H9 (cell line): ENCODE data around the gene RALA. TPM values are rescaled to one million over a fixed set of nuclear protein-coding genes. Genes with fewer than 3 reads are reported as not detected.

Experiments used
- DNase-seq: peaks from one replicate; pipeline ENCODE4 v3.0.0-alpha.2; 2017
- H2AFZ ChIP-seq: one replicate; pipeline ENCODE4 v1.6.1; 2013; ENCODE audit warnings: mild to moderate bottlenecking, low read length, control low read depth, moderate library complexity
- H2AK5ac ChIP-seq: 2 replicates; pipeline ENCODE4 v1.6.1; 2013; ENCODE audit warnings: low read length, control low read depth, mixed read lengths; ENCODE audit not compliant: insufficient read length
- H2BK120ac ChIP-seq: one replicate; pipeline ENCODE4 v1.6.1; 2013; ENCODE audit warnings: low read depth, mild to moderate bottlenecking, low read length, control low read depth, inconsistent platforms; ENCODE audit not compliant: poor library complexity, severe bottlenecking
- H2BK12ac ChIP-seq: 2 replicates; pipeline ENCODE4 v1.6.1; 2013; ENCODE audit warnings: low read length, control low read depth, mixed read lengths, low read depth; ENCODE audit not compliant: insufficient read length
- H2BK15ac ChIP-seq: 2 replicates; pipeline ENCODE4 v1.6.1; 2013; ENCODE audit warnings: low read depth, low read length, control low read depth
- H2BK20ac ChIP-seq: one replicate; pipeline ENCODE4 v1.6.1; 2013; ENCODE audit warnings: low read depth, mild to moderate bottlenecking, low read length, control low read depth, inconsistent platforms; ENCODE audit not compliant: poor library complexity, severe bottlenecking
- H2BK5ac ChIP-seq: 2 replicates; pipeline ENCODE4 v1.6.1; 2013; ENCODE audit warnings: low read length, control low read depth, mixed read lengths; ENCODE audit not compliant: insufficient read length
- H3K14ac ChIP-seq: 2 replicates; pipeline ENCODE4 v1.6.1; 2013; ENCODE audit warnings: low read length, control low read depth; ENCODE audit not compliant: insufficient read depth
- H3K18ac ChIP-seq: 2 replicates; pipeline ENCODE4 v1.6.1; 2013; ENCODE audit warnings: low read depth, mild to moderate bottlenecking, mixed read lengths, low read length, control low read depth; ENCODE audit not compliant: insufficient read length
- H3K23ac ChIP-seq: 2 replicates; pipeline ENCODE4 v1.6.1; 2013; ENCODE audit warnings: low read length, control low read depth, mixed read lengths, low read depth; ENCODE audit not compliant: insufficient read length
- H3K23me2 ChIP-seq: 2 replicates; pipeline ENCODE4 v1.6.1; 2013; ENCODE audit warnings: low read depth, mild to moderate bottlenecking, mixed read lengths, low read length, control low read depth; ENCODE audit not compliant: insufficient read length, poor library complexity, severe bottlenecking
- H3K27ac ChIP-seq: 2 replicates; pipeline ENCODE4 v1.5.1; 2013; ENCODE audit warnings: low read length, control low read depth, mixed read lengths, low read depth; ENCODE audit not compliant: insufficient read length
- H3K27me3 ChIP-seq: 2 replicates; pipeline ENCODE4 v1.6.1; 2013; ENCODE audit warnings: low read length, control low read depth, inconsistent platforms; ENCODE audit not compliant: insufficient read depth
- H3K4ac ChIP-seq: 2 replicates; pipeline ENCODE4 v1.6.1; 2013; ENCODE audit warnings: low read depth, mild to moderate bottlenecking, control low read depth, inconsistent platforms, low read length, moderate library complexity
- H3K4me1 ChIP-seq: 2 replicates; pipeline ENCODE4 v1.6.1; 2013; ENCODE audit warnings: low read length, control low read depth, inconsistent platforms; ENCODE audit not compliant: insufficient read depth
- H3K4me2 ChIP-seq: 2 replicates; pipeline ENCODE4 v1.6.1; 2013; ENCODE audit warnings: low read length, control low read depth, mixed read lengths; ENCODE audit not compliant: insufficient read length, insufficient read depth
- H3K56ac ChIP-seq: 2 replicates; pipeline ENCODE4 v1.6.1; 2013; ENCODE audit warnings: low read depth, mild to moderate bottlenecking, mixed read lengths, low read length, control low read depth; ENCODE audit not compliant: insufficient read length
- H3K79me1 ChIP-seq: 2 replicates; pipeline ENCODE4 v1.6.1; 2013; ENCODE audit warnings: low read depth, mild to moderate bottlenecking, moderate library complexity, low read length, control low read depth, inconsistent platforms; ENCODE audit not compliant: insufficient read depth, poor library complexity, severe bottlenecking
- H3K79me2 ChIP-seq: 2 replicates; pipeline ENCODE4 v1.6.1; 2013; ENCODE audit warnings: low read length, control low read depth, inconsistent platforms; ENCODE audit not compliant: insufficient read depth
- H3K9ac ChIP-seq: 2 replicates; pipeline ENCODE4 v1.6.1; 2013; ENCODE audit warnings: low read length, control low read depth, mixed read lengths; ENCODE audit not compliant: insufficient read length; ENCODE audit errors: extremely low read depth
- H3K9me3 ChIP-seq: one replicate; pipeline ENCODE4 v1.6.1; 2013; ENCODE audit warnings: low read depth, low read length, inconsistent platforms; ENCODE audit not compliant: control insufficient read depth
- H3T11ph ChIP-seq: one replicate; pipeline ENCODE4 v1.6.1; 2013; ENCODE audit warnings: mild to moderate bottlenecking, low read length, control low read depth, inconsistent platforms
- H4K20me1 ChIP-seq: one replicate; pipeline ENCODE4 v1.6.1; 2013; ENCODE audit not compliant: control insufficient read depth, insufficient read length, insufficient read depth
- H4K5ac ChIP-seq: 2 replicates; pipeline ENCODE4 v1.6.1; 2013; ENCODE audit warnings: low read depth, mild to moderate bottlenecking, mixed read lengths, low read length, control low read depth; ENCODE audit not compliant: insufficient read length
- H4K8ac ChIP-seq: replicated peaks from 2 replicates; pipeline ENCODE4 v1.6.1; 2013; ENCODE audit warnings: low read length, control low read depth, mixed read lengths, low read depth; ENCODE audit not compliant: insufficient read length
- H4K91ac ChIP-seq: 2 replicates; pipeline ENCODE4 v1.6.1; 2013; ENCODE audit warnings: low read depth, mild to moderate bottlenecking, moderate library complexity, mixed read lengths, low read length, control low read depth; ENCODE audit not compliant: insufficient read length
- H3K27ac Mint-ChIP-seq, 3 experiments: 2 replicates in 2 of 3; 3 replicates in 1 of 3; pipeline ENCODE4 v1.8.0; 2020 to 2021; ENCODE audit warnings: mixed read lengths in 3 of 3, mild to moderate bottlenecking in 1 of 3, moderate library complexity in 1 of 3
- H3K27me3 Mint-ChIP-seq: 2 replicates; pipeline ENCODE4 v1.8.0; 2021; ENCODE audit warnings: low read depth, mild to moderate bottlenecking, moderate library complexity, mixed read lengths
- H3K36me3 Mint-ChIP-seq, 3 experiments: 2 replicates in 2 of 3; 3 replicates in 1 of 3; pipeline ENCODE4 v1.8.0; 2020 to 2021; ENCODE audit warnings: low read depth in 3 of 3, mixed read lengths in 3 of 3; ENCODE audit not compliant: insufficient read depth in 1 of 3
- H3K4me1 Mint-ChIP-seq, 2 experiments: 2 replicates each; pipeline ENCODE4 v1.8.0; 2020; ENCODE audit warnings: mixed read lengths in 2 of 2
- H3K4me3 Mint-ChIP-seq, 2 experiments: 2 replicates in 1 of 2; 3 replicates in 1 of 2; pipeline ENCODE4 v1.8.0; 2020 to 2021; ENCODE audit warnings: mild to moderate bottlenecking in 2 of 2, mixed read lengths in 2 of 2, moderate library complexity in 1 of 2
- H3K9me3 Mint-ChIP-seq, 2 experiments: 2 replicates in 1 of 2; 3 replicates in 1 of 2; pipeline ENCODE4 v1.8.0; 2020; ENCODE audit warnings: mild to moderate bottlenecking in 2 of 2, mixed read lengths in 2 of 2, moderate library complexity in 1 of 2
- CTCF ChIP-seq: fragments of 200-600 bp; sonication (generic); conservative IDR thresholded peaks from 3 replicates; pipeline ENCODE4 v1.8.0; 2021; ENCODE audit warnings: antibody characterized with exemption, mild to moderate bottlenecking
- total RNA-seq: library from RNA; stranded (reverse); gene quantifications from 2 replicates; pipeline ENCODE4 v1.2.1, GENCODE V29; 2021

Gene RALA
- total RNA-seq, 1 experiment from 2014 or later = 57.5 TPM

GRCh38 chr7:39663263-39663662 is 39.9 kb downstream of the RALA start:
- Histone ChIP-seq H3T11ph (no peak overlapping the region), H3K4ac (no peak overlapping the region), H3K23me2 (no peaks in the 10 kb centered on the region), H2AFZ (no peak overlapping the region), H2AK5ac (no peak overlapping the region), H4K8ac (no peak overlapping the region), H3K14ac (no peak overlapping the region), H3K79me2 (no peaks in the 10 kb centered on the region; the same call in 1 of the 2 replicates), H3K27ac (no peak overlapping the region), H3K79me1 (peaks cover 4% of the 10 kb centered on the region), H3K4me2 (no peak overlapping the region), H3K4me1 (no peaks in the 10 kb centered on the region; the same call in 1 of the 2 replicates), H2BK120ac (no peak overlapping the region), H3K9me3 (peaks cover 11% of the 10 kb centered on the region), H2BK15ac (no peak overlapping the region), H3K27me3 (no peaks in the 10 kb centered on the region), H4K91ac (no peak overlapping the region), H3K9ac (no peak overlapping the region), H4K5ac (no peak overlapping the region), H3K23ac (no peak overlapping the region), H3K56ac (no peak overlapping the region), H2BK20ac (no peak overlapping the region), H4K20me1 (no peaks in the 10 kb centered on the region), H3K18ac (no peak overlapping the region), H2BK12ac (no peak overlapping the region), H2BK5ac (no peak overlapping the region)
- peaks cover 26 to 35% of the 10 kb centered on the region in 2 experiments for H3K9me3 Mint-ChIP-seq
- no peak for TF ChIP-seq CTCF
- H3K4me1 Mint-ChIP-seq = peaks cover 37 to 38% of the 10 kb centered on the region in 2 experiments
- DNase-seq = no peak
- H3K36me3 Mint-ChIP-seq = peaks cover 35 to 46% (median 35%) of the 10 kb centered on the region in 3 experiments
- no peak overlapping the region for H3K4me3 Mint-ChIP-seq
- no peaks in the 10 kb centered on the region; the same call in 1 of the 2 replicates for H3K27me3 Mint-ChIP-seq
- no peak overlapping the region for H3K27ac Mint-ChIP-seq
